H1 (cell line): ENCODE measurements around the gene ZNF385D. TPM values are rescaled to one million over a fixed set of nuclear protein-coding genes. Genes with fewer than 3 reads are reported as not detected.

Source experiments
- BCL11A ChIP-seq, 2 experiments: IDR thresholded peaks; one replicate each; pipeline ENCODE4 v1.6.1; 2011; ENCODE audit warnings: low read depth in 2 of 2, low read length in 2 of 2, mild to moderate bottlenecking in 2 of 2
- JUND ChIP-seq: IDR thresholded peaks from 2 replicates; pipeline ENCODE4 v1.6.1; 2011; ENCODE audit warnings: mild to moderate bottlenecking, improper control_type of control experiment, low read length
- PHF8 ChIP-seq: fragments of 200-600 bp; sonication (generic); conservative IDR thresholded peaks from 2 replicates; pipeline ENCODE4 v1.7.1; 2012; ENCODE audit warnings: low read depth, mild to moderate bottlenecking, inconsistent platforms, low read length, moderate library complexity
- POU5F1 ChIP-seq: IDR thresholded peaks from 2 replicates; pipeline ENCODE4 v1.6.1; 2011; ENCODE audit warnings: low read depth, mild to moderate bottlenecking, low read length, moderate library complexity
- SP4 ChIP-seq: IDR thresholded peaks from 2 replicates; pipeline ENCODE4 v1.6.1; 2012; ENCODE audit warnings: low read length, inconsistent platforms
- SUZ12 ChIP-seq: fragments of 200-600 bp; sonication (generic); IDR thresholded peaks from 2 replicates; pipeline ENCODE4 v1.6.1; 2012; ENCODE audit warnings: mild to moderate bottlenecking, inconsistent platforms, low read length, moderate library complexity, mixed read lengths
- TBP ChIP-seq: IDR thresholded peaks from 2 replicates; pipeline ENCODE4 v1.6.1; 2011; ENCODE audit warnings: low read depth, low read length, improper control_type of control experiment
- polyA plus RNA-seq, 7 experiments: library from polyadenylated mRNA; depleted of rRNA in 3 of 7; stranded (reverse) in 5 of 7; unstranded in 2 of 7; fragments of >200 nt in 5 of 7; fragments of 200-250 nt in 2 of 7; gene quantifications; 1 replicate in 5 of 7; 2 replicates in 1 of 7; 4 replicates in 1 of 7; pipeline versions ENCODE4 v1.2.1 to v1.2.3, GENCODE V29; 2011 to 2013; ENCODE audit warnings: missing spikeins in 2 of 7, mixed read lengths in 2 of 7
- total RNA-seq: library from RNA; stranded (reverse); fragmentation: NEBNext Ultra II Directional; extraction: Animal tissue kit (Norgen Biotek cat#: 25700); gene quantifications from 2 replicates; pipeline ENCODE4 v1.2.1, GENCODE V29; 2021

The ZNF385D gene
- total and polyA plus RNA-seq, 2 of the 8 experiments (the other 6 are each of a cell fraction or from before 2014, with no cell fraction given): 5.9 to 10.8 TPM

DNA sequence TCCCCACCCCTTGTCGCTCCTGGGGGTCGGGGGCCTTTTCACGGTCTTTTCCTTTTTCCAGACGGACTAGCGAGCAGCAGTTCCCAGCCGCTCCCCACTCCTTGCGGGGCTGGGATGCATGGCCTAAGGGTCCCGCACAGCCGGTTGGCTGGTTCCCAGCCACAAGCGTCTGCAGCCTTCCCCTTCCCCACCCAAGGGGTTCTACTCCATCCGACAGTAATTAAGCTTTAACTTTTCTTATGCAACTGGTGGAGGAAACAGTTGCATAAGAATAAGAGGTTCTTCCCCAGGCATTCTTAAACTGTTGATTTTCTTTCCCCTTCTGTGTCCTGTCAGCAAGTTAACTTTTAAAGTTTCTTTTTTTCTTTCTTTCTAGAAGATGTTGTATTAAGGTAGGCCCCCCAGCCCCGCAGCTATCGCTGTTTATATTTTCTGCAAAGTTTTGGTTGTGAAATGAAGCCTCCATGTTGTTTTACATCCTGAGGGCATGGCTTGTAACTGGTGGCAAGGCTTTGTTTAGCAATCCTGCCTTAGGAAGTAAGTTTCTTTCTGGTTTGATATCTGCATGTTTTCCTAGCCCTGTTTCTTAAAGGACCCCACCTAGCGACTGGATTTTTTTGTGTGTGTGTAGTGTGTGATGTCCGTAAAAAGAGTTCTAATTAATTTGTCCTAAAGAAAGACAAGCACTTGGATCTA, 207.5 kb downstream of the ZNF385D start (continued):
- no peak for TF ChIP-seq BCL11A (IDR thresholded peaks at IDR 0.05; ENCODE audit: low read depth in 2 of 2, low read length in 2 of 2)
- no peak for TF ChIP-seq SUZ12
- TF ChIP-seq JUND: no peak
- no peak for TF ChIP-seq SP4
- 0 out of 2 replicates have a peak, but pooled peaks have one; percentile 33 for TF ChIP-seq TBP
- 0 out of 2 replicates have a peak, but pooled peaks have one; percentile 21 for TF ChIP-seq POU5F1
- TF ChIP-seq PHF8: no peak
